OCI-LY1 (cell line): ENCODE data around the gene RPL37A.

Experiments
- H2AFZ ChIP-seq: fragments of 200-600 bp; sonication (generic), shearing (Covaris generic); 2 replicates; pipeline ENCODE4 v1.6.0; 2014; ENCODE audit warnings: antibody characterized with exemption, mild to moderate bottlenecking, low read length
- H3F3A ChIP-seq: fragments of 200-600 bp; sonication (generic), shearing (Covaris generic); 2 replicates; pipeline ENCODE4 v1.6.0; 2014; ENCODE audit warnings: mild to moderate bottlenecking, antibody characterized with exemption, low read length, moderate library complexity; ENCODE audit not compliant: insufficient read depth
- H3K27ac ChIP-seq: fragments of 200-600 bp; sonication (generic); 2 replicates; pipeline ENCODE4 v1.5.1; 2014; ENCODE audit warnings: low read length, mixed run types, mild to moderate bottlenecking, low read depth; ENCODE audit not compliant: poor library complexity, severe bottlenecking
- H3K27me3 ChIP-seq: fragments of 200-600 bp; sonication (generic); 2 replicates; pipeline ENCODE4 v1.6.0; 2014; ENCODE audit warnings: antibody characterized with exemption, mild to moderate bottlenecking, low read length, moderate library complexity; ENCODE audit not compliant: insufficient read depth
- H3K36me3 ChIP-seq: fragments of 200-600 bp; sonication (generic); 2 replicates; pipeline ENCODE4 v1.6.1; 2014; ENCODE audit warnings: mild to moderate bottlenecking, antibody characterized with exemption, low read length, moderate library complexity, mixed read lengths; ENCODE audit not compliant: insufficient read depth
- H3K4me1 ChIP-seq: fragments of 200-600 bp; sonication (generic); 2 replicates; pipeline ENCODE4 v1.5.1; 2014; ENCODE audit warnings: mild to moderate bottlenecking, low read length, moderate library complexity; ENCODE audit not compliant: insufficient read depth, severe bottlenecking
- H3K4me2 ChIP-seq: fragments of 200-600 bp; sonication (generic), shearing (Covaris generic); 2 replicates; pipeline ENCODE4 v1.6.1; 2014; ENCODE audit warnings: low read length
- H3K4me3 ChIP-seq: fragments of 200-600 bp; sonication (generic); 2 replicates; pipeline ENCODE4 v1.5.1; 2014; ENCODE audit warnings: low read length, low read depth, mild to moderate bottlenecking, mixed read lengths; ENCODE audit not compliant: poor library complexity, severe bottlenecking
- H3K79me2 ChIP-seq: fragments of 200-600 bp; shearing (Covaris generic); 2 replicates; pipeline ENCODE4 v1.6.1; 2016; ENCODE audit warnings: mixed run types, low read length, mixed read lengths; ENCODE audit not compliant: insufficient read depth
- H3K9ac ChIP-seq: fragments of 200-600 bp; sonication (generic), shearing (Covaris generic); 2 replicates; pipeline ENCODE4 v1.6.1; 2014; ENCODE audit warnings: mild to moderate bottlenecking, low read length, mixed read lengths
- H3K9me2 ChIP-seq: fragments of 200-600 bp; sonication (generic), shearing (Covaris generic); 2 replicates; pipeline ENCODE4 v1.6.1; 2014; ENCODE audit warnings: low read depth, mild to moderate bottlenecking, low read length, mixed read lengths
- H3K9me3 ChIP-seq: fragments of 200-600 bp; shearing (Covaris generic); 2 replicates; pipeline ENCODE4 v1.6.1; 2014; ENCODE audit warnings: low read length, mixed read lengths
- H4K20me1 ChIP-seq: fragments of 200-600 bp; sonication (generic), shearing (Covaris generic); 2 replicates; pipeline ENCODE4 v1.6.0; 2016; ENCODE audit warnings: mild to moderate bottlenecking, low read length; ENCODE audit not compliant: insufficient read depth
- CTCF ChIP-seq: fragments of 200-600 bp; sonication (generic), shearing (Covaris generic); IDR thresholded peaks from 2 replicates; pipeline ENCODE4 v1.5.1; 2017; ENCODE audit warnings: mild to moderate bottlenecking, antibody characterized with exemption, low read length, moderate library complexity, mixed read lengths
- EZH2 ChIP-seq: fragments of 200-600 bp; sonication (generic), shearing (Covaris generic); IDR thresholded peaks from 2 replicates; pipeline ENCODE4 v1.8.0; 2017; ENCODE audit warnings: borderline replicate concordance, mixed run types, mild to moderate bottlenecking, antibody characterized with exemption, low read length, moderate library complexity, mixed read lengths

Gene RPL37A

GRCh38 chr2:216465579-216466195 is 33.0 kb upstream of the RPL37A start:
- no peaks in the 10 kb centered on the region for H3K9me2 ChIP-seq
- H3K79me2 ChIP-seq, result no peaks in the 10 kb centered on the region
- peaks cover 10% of the 10 kb centered on the region; the same call in 1 of the 2 replicates for H3K36me3 ChIP-seq
- no peak overlapping the region for H2AFZ ChIP-seq
- no peaks in the 10 kb centered on the region for H3F3A ChIP-seq
- no peaks in the 10 kb centered on the region for H3K4me1 ChIP-seq
- H3K4me2 ChIP-seq, result no peak overlapping the region
- no peaks in the 10 kb centered on the region for H3K9me3 ChIP-seq
- no peak overlapping the region for H3K9ac ChIP-seq
- TF ChIP-seq EZH2 (no peak), CTCF (no peak)
- no peak overlapping the region for H3K4me3 ChIP-seq
- no peak overlapping the region for H3K27ac ChIP-seq
- H3K27me3 ChIP-seq, result no peaks in the 10 kb centered on the region
- no peaks in the 10 kb centered on the region for H4K20me1 ChIP-seq

DNA sequence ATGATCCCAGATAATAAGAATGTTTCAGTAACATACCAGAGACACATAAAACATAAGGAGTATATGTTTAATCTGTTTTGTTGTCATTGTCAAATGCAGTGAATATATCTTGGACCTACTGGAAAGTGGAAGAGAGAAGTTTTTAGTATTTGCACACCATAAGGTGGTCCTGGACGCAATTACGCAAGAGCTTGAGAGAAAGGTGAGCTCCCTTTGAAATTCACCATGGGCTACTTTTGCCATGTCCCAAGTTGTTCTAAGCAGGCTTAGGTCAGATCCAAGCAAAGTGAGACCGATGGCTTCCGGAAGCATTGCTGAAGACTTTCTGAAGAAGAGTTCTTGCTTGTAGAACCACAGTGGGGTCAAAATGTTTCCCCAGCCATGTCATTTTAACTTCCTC is 30.8 kb upstream of the RPL37A start:
- H3F3A ChIP-seq, result no peaks in the 10 kb centered on the region
- H2AFZ ChIP-seq, result no peak overlapping the region
- no peak overlapping the region for H3K27ac ChIP-seq
- no peaks in the 10 kb centered on the region for H3K4me1 ChIP-seq
- no peaks in the 10 kb centered on the region for H3K79me2 ChIP-seq
- no peak overlapping the region for H3K4me3 ChIP-seq
- no peaks in the 10 kb centered on the region for H4K20me1 ChIP-seq
- no peaks in the 10 kb centered on the region for H3K9me3 ChIP-seq
- TF ChIP-seq CTCF (no peak), EZH2 (no peak)
- no peaks in the 10 kb centered on the region for H3K9me2 ChIP-seq
- H3K27me3 ChIP-seq, result no peaks in the 10 kb centered on the region
- H3K4me2 ChIP-seq, result no peak overlapping the region
- H3K36me3 ChIP-seq, result peaks cover 10% of the 10 kb centered on the region; the same call in 1 of the 2 replicates
- H3K9ac ChIP-seq, result no peak overlapping the region

DNA sequence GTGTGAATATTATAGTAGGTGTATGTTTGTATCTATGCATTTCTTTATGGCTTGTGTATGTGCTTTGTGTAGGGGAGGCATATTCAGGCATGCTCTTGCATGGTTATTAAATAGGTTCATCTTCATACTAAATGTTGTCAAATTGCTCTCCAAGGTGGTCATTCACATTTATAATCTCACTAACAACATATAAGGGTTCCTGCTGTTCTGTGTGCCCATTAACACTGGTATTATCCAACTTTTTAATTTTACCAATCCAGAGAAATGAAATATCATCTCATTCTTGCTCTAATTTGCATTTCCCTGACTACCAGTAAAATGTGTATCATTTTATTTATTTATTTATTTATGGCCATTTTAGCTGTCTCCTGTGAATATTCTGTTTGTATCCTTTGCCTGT is 29.0 kb upstream of the RPL37A start:
- Histone ChIP-seq H3K79me2 (no peaks in the 10 kb centered on the region), H3K4me1 (no peaks in the 10 kb centered on the region), H3K9me2 (no peaks in the 10 kb centered on the region), H3K9ac (no peak overlapping the region), H3K9me3 (no peaks in the 10 kb centered on the region), H3K36me3 (peaks cover 10% of the 10 kb centered on the region; the same call in 1 of the 2 replicates), H2AFZ (no peak overlapping the region), H4K20me1 (no peaks in the 10 kb centered on the region), H3K27ac (no peak overlapping the region), H3K27me3 (no peaks in the 10 kb centered on the region), H3K4me3 (no peak overlapping the region), H3K4me2 (no peak overlapping the region), H3F3A (no peaks in the 10 kb centered on the region)
- TF ChIP-seq CTCF, result no peak
- no peak for TF ChIP-seq EZH2
